Stimulated activated CD4-positive, alpha-beta T cell treated with anti-CD3 and anti-CD28 coated beads, Interleukin-2, amount 100 ng/mL, for 4 hours (primary cell): Measurements from ENCODE around the gene ASIC5.

Experiments used
- DNase-seq: peaks from one replicate; pipeline ENCODE4 v3.0.0-alpha.2; 2020; ENCODE audit warnings: low read depth

ASIC5 gene

DNA sequence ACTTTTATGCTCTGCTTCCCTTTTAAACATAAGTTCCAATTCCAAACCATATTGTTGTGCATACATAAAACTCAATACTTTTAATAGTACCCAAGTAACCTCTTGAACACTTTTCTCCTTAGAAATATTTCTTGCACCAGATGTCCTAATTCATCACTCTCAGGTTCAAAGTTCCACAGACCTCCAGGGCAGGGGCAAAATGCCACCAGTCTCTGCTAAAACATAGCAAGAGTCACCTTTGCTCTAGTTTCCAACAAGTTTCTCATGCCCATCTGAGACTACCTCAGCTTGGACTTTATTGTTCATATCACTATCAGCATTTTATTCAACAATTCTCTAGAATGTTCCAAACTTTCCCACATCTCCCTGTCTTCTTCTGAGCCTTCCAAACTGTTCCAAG is 13.7 kb upstream of the ASIC5 start:
- DNase-seq, result no peak

GRCh38 chr4:155878611-155879010 is 12.5 kb upstream of the ASIC5 start:
- no peak for DNase-seq

DNA sequence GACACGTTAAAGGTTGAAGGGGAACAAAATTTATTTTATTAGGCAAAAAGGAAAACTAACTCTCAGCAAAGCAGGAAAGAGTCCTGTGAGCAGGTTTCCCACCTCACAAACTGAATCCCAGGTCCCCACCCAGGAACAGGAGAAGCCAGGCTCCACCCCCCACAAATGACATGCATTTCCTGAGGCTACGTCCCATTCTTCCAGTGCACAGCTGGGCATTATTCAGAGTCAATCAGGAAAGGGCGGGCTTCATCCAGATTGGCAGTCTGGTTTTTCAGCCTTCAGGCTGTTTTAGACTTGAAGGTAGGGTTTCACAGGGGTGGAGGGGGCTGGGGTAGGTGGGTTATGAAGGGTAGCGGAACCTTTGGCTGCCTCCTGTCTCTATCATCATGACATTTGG is 11.9 kb upstream of the ASIC5 start:
- no peak for DNase-seq

- DNase-seq, result no peak
Observed at GRCh38 chr4:155875878-155876277, 9.8 kb upstream of the ASIC5 start.

GRCh38 chr4:155855897-155856296 is 10.2 kb downstream of the ASIC5 start:
- DNase-seq, result no peak

GRCh38 chr4:155854582-155855226 is 11.4 kb downstream of the ASIC5 start:
- DNase-seq, result no peak

GRCh38 chr4:155853189-155853588 is 12.9 kb downstream of the ASIC5 start:
- no peak for DNase-seq

- no peak for DNase-seq
Observed at GRCh38 chr4:155849042-155849441, 17.0 kb downstream of the ASIC5 start.

- DNase-seq, result no peak
Observed at GRCh38 chr4:155846929-155847328, 19.1 kb downstream of the ASIC5 start.

- no peak for DNase-seq
Observed at GRCh38 chr4:155842080-155842479, 24.0 kb downstream of the ASIC5 start.

GRCh38 chr4:155837203-155837796 is 28.8 kb downstream of the ASIC5 start:
- no peak for DNase-seq

- DNase-seq, result no peak
Observed at GRCh38 chr4:155832664-155833063, 33.4 kb downstream of the ASIC5 start.

DNA sequence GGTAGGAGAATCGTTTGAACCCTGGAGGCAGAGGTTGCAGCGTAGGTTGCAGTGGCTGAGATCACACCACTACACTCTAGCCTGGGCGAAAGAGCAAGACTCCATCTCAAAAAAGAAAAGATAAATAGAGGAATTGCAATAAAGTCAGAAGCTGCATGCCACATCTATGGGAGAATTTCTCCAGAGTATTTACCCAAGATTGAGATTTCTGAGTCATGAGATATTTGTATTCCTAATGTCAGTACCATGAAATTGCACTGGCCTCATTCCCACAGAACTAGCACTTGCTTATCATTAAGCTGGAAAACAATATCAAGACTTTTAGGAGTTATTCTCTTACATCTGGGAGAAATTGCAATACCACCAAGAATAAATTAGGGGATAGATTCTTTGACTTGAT is 37.4 kb downstream of the ASIC5 start:
- no peak for DNase-seq

GRCh38 chr4:155822572-155822971 is 43.5 kb downstream of the ASIC5 start:
- DNase-seq, result no peak

- no peak for DNase-seq
Observed at GRCh38 chr4:155820887-155821518, 45.1 kb downstream of the ASIC5 start.

DNA sequence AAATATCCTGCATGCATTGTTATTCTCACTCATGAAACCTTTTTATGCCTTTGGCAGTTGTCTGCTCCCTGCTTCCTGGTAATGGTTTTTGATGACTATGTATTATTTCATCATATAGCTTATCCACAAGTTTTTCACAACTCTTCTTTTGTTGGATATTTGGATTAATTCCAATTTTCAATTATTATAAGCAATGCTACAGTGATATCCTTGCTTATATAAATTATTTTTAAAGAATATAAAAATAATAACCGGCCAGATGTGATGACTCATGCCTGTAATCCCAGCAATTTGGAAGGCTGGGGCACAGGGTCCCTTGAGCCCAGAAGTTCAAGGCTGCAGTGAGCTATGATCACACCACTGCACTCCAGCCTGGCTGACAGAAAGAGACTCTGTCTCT is 47.0 kb downstream of the ASIC5 start:
- DNase-seq, result no peak

GRCh38 chr4:155818639-155819038 is 47.4 kb downstream of the ASIC5 start:
- no peak for DNase-seq

DNA sequence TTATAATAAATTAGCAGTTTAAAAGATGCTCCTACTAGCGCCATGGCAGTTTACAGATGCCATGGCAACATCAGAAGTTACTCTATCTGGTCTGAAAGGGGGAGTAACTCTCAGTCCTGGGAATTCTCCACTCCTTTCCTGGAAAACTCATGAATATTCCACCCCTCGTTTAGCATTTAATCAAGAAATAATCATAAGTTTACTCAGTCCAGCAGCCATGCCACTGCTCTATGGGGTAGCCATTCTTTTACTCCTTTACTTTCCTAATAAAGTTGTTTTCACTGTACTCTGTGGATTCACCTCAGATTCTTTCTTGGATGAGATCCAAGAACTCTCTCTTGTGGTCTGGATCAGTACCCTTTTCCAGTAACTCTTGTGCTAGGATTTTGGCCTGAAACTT is 55.0 kb downstream of the ASIC5 start:
- no peak for DNase-seq

- no peak for DNase-seq
Observed at GRCh38 chr4:155809835-155810234, 56.2 kb downstream of the ASIC5 start.

GRCh38 chr4:155807021-155807420 is 59.1 kb downstream of the ASIC5 start:
- no peak for DNase-seq

GRCh38 chr4:155805016-155805415 is 61.1 kb downstream of the ASIC5 start:
- DNase-seq, result no peak

DNA sequence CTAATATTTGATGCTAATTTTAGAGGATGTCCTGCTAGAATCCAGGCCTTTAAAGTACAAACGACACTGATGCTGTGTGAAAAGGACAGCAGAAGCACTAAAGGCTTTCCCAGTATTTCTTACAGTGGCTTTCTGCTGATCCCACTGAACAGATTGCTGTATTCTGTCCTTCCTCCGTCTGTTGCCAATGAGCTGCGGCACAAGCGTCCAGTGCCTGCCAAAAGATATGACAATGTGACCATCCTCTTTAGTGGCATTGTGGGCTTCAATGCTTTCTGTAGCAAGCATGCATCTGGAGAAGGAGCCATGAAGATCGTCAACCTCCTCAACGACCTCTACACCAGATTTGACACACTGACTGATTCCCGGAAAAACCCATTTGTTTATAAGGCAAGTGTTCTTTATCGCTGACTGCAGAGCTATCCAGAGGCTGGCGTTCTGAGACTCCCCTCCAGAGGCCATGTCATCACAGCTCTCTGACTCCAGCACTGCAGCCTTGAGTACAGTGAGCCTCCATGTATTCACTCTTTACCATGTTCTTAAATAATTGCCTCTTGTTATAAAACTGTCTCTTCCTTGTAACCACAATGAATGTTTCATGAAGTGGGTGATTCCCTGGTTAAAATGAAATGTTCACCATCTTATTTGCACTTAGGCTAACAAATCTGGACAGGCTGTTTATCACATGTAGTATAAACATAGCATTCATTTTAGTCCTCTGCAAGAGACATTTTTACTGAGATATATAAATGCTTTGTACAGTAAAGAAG is 63.7 kb downstream of the ASIC5 start:
- no peak for DNase-seq
